B cell (primary cell): Measurements from ENCODE around the gene RHOBTB3. TPM values are rescaled to one million over a fixed set of nuclear protein-coding genes. Genes with fewer than 3 reads are reported as not detected.
"Not testable (repeated sequence)": the region's sequence is repeated elsewhere in the genome, so short reads cannot be mapped to it uniquely, and the experiment has no call there.

Experiments used
- ATAC-seq: fragments of 200-7000 bp; cut with Tn5 transposase; one replicate; pipeline ENCODE4 v1.10.0; 2021; ENCODE audit warnings: low read depth, mild to moderate bottlenecking, moderate number of reproducible peaks, moderate library complexity
- CTCF ChIA-PET: fragments of 350-600 bp; sonication (Branson Sonifier 250); formaldehyde crosslinking; loops from one replicate; lab custom pipeline; 2021; ENCODE audit warnings: antibody characterized with exemption, inconsistent platforms; lab: Charles Lee
- POLR2A ChIA-PET: fragments of 350-600 bp; sonication (Branson Sonifier 250); formaldehyde crosslinking; loops from one replicate; lab custom pipeline; 2021; ENCODE audit warnings: antibody characterized with exemption; lab: Charles Lee
- DNase-seq: peaks from one replicate; pipeline ENCODE4 v3.0.0; 2013
- H2AFZ ChIP-seq: 2 replicates; pipeline ENCODE4 v1.6.1; 2012; ENCODE audit warnings: mild to moderate bottlenecking, low read depth, low read length; ENCODE audit not compliant: insufficient read depth, poor library complexity, severe bottlenecking
- H3K27ac ChIP-seq, 2 donors: 1 replicate in 1 of 2; 2 replicates in 1 of 2; pipeline ENCODE4 v1.5.1; 2012 to 2013; ENCODE audit warnings: low read length in 2 of 2, mild to moderate bottlenecking in 2 of 2, moderate library complexity in 1 of 2
- H3K27me3 ChIP-seq, 4 experiments: fragments of 200-600 bp in 1 of 4; sonication (generic) in 1 of 4; replicated peaks in 1 of 4; 1 replicate in 2 of 4; 2 replicates in 2 of 4; pipeline versions ENCODE4 v1.6.1 to v1.7.0; 2013 to 2016; ENCODE audit warnings: low read length in 3 of 4, mild to moderate bottlenecking in 2 of 4, mixed read lengths in 1 of 4, moderate library complexity in 1 of 4; ENCODE audit not compliant: insufficient read depth in 4 of 4, control insufficient read depth in 3 of 4; ENCODE audit errors: control extremely low read depth in 1 of 4
- H3K36me3 ChIP-seq, 2 experiments: replicated peaks in 1 of 2; 1 replicate in 1 of 2; 2 replicates in 1 of 2; pipeline versions ENCODE4 v1.6.1 to v1.7.1; 2013; ENCODE audit warnings: low read length in 1 of 2; ENCODE audit not compliant: insufficient read depth in 2 of 2, control insufficient read depth in 1 of 2; ENCODE audit errors: control extremely low read depth in 1 of 2, extremely low read depth in 1 of 2
- H3K4me1 ChIP-seq, 2 donors: fragments of 200-600 bp in 1 of 2; sonication (generic) in 1 of 2; 1 replicate in 1 of 2; 2 replicates in 1 of 2; pipeline versions ENCODE4 v1.5.1 to v1.6.1; 2013 to 2017; ENCODE audit warnings: low read length in 2 of 2; ENCODE audit not compliant: control insufficient read depth in 2 of 2, insufficient read depth in 2 of 2
- H3K4me2 ChIP-seq: replicated peaks from 2 replicates; pipeline ENCODE3; 2012; ENCODE audit warnings: mild to moderate bottlenecking, low read depth, low read length; ENCODE audit not compliant: poor library complexity, severe bottlenecking
- H3K4me3 ChIP-seq, 5 experiments: fragments of 200-600 bp in 1 of 5; sonication (generic) in 1 of 5; 1 replicate in 3 of 5; 2 replicates in 2 of 5; pipeline versions ENCODE4 v1.5.1 to v1.7.0; 2011 to 2016; ENCODE audit warnings: low read length in 4 of 5, mild to moderate bottlenecking in 4 of 5, low read depth in 2 of 5, control low read depth in 1 of 5, moderate library complexity in 1 of 5; ENCODE audit not compliant: insufficient read depth in 1 of 5; ENCODE audit errors: control extremely low read depth in 1 of 5, extremely low read depth in 1 of 5
- H3K79me2 ChIP-seq: fragments of 200-600 bp; sonication (generic); one replicate; pipeline ENCODE4 v1.6.0; 2016; ENCODE audit warnings: low read length; ENCODE audit not compliant: control insufficient read depth, insufficient read depth
- H3K9ac ChIP-seq: fragments of 200-600 bp; sonication (generic); 2 replicates; pipeline ENCODE4 v1.6.1; 2017; ENCODE audit warnings: mild to moderate bottlenecking, low read length, moderate library complexity
- H3K9me3 ChIP-seq, 3 donors: one replicate each; pipeline versions ENCODE4 v1.6.1 to v1.7.1; 2013; ENCODE audit warnings: low read length in 2 of 3; ENCODE audit not compliant: control insufficient read depth in 2 of 3, insufficient read depth in 1 of 3; ENCODE audit errors: control extremely low read depth in 1 of 3
- H4K20me1 ChIP-seq: 2 replicates; pipeline ENCODE4 v1.6.0; 2012; ENCODE audit warnings: mild to moderate bottlenecking, low read length; ENCODE audit not compliant: insufficient read depth, control insufficient read depth, poor library complexity, severe bottlenecking
- H3K27ac Mint-ChIP-seq: one replicate; pipeline ENCODE4 v1.8.0; 2021; ENCODE audit warnings: mixed read lengths
- H3K27me3 Mint-ChIP-seq: one replicate; pipeline ENCODE4 v1.8.0; 2021; ENCODE audit warnings: mixed read lengths
- H3K4me1 Mint-ChIP-seq: one replicate; pipeline ENCODE4 v1.8.0; 2021; ENCODE audit warnings: mixed read lengths
- H3K4me3 Mint-ChIP-seq: one replicate; pipeline ENCODE4 v1.8.0; 2021; ENCODE audit warnings: mixed read lengths
- H3K9me3 Mint-ChIP-seq: one replicate; pipeline ENCODE4 v1.8.0; 2022; ENCODE audit warnings: mixed read lengths; ENCODE audit not compliant: insufficient read depth
- CTCF ChIP-seq: fragments of 200-600 bp; IDR thresholded peaks from one replicate; pipeline ENCODE4 v1.8.0; 2022; ENCODE audit warnings: antibody characterized with exemption, mild to moderate bottlenecking
- EZH2 ChIP-seq: IDR thresholded peaks from 2 replicates; pipeline ENCODE4 v1.6.1; 2012; ENCODE audit warnings: borderline replicate concordance, low read depth, mild to moderate bottlenecking, moderate library complexity, low read length; ENCODE audit not compliant: insufficient read depth, poor library complexity, severe bottlenecking
- WGBS: methylation state at CpG from one replicate; pipeline ENCODE4 v1.1.5; 2013; ENCODE audit warnings: missing lambda C conversion rate; ENCODE audit not compliant: insufficient coverage; 5-methylcytosine and 5-hydroxymethylcytosine counted together
- intact Hi-C: fragments of 100-400 bp; cut with micrococcal nuclease; formaldehyde crosslinking; loops from one replicate; pipeline ENCODE4 v1.10.0; 2022
- polyA plus RNA-seq: library from polyadenylated mRNA; depleted of rRNA; stranded (reverse); fragments of >200 nt; gene quantifications from 2 replicates; pipeline ENCODE4 v1.2.3, GENCODE V29; 2012
- total RNA-seq, 2 donors: library from RNA; stranded (reverse); fragments of 120-200 nt in 1 of 2; gene quantifications; 1 replicate in 1 of 2; 2 replicates in 1 of 2; pipeline versions ENCODE4 v1.2.3 to v1.2.4, GENCODE V29; 2013 to 2022

The RHOBTB3 gene
- total and polyA plus RNA-seq, 2 donors (not counting 1 experiment from before 2014, with no cell fraction given) = 1.7 to 5.0 TPM

DNA sequence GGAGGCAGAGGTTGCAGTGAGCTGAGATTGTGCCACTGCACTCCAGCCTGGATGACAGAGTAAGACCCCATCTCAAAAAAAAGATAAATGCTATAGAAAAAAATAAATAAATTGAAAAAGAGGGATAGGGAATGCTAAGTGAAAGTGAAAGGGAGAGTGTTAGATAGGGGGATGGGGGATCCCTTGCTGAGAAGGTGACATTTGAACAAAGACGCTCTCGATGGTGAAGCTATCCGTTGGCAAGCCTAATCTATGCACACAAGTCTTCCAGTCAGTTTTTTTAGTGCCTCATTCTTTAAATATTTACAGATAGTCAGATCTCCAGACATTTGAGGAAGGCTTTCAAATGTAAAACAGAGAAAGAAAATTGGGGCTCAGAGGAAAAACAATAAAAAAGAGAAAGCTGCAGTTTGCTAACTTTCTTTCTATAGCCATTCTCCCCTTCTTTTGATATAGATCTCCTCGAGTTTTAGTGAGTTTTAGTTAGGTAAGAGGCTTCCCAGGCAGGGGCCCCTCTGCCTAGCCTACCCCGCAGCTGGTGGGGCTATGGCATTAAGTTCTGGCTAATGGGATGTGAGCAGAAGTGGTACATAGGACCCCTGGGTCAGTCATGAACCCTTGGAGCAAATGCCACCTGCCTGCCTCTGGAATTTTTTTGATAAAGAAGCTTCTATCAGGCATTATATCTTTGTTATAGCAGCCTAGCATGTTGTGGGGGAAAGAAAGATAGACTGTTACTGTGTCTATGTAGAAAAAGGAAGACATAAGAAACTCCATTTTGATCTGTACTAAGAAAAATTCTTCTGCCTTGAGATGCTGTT is 79.4 kb downstream of the RHOBTB3 start:
- Mint-ChIP-seq H3K9me3 (no peaks in the 10 kb centered on the region), H3K27ac (peak overlapping the region; percentile 97), H3K4me3 (peak overlapping the region; percentile 86), H3K4me1 (peaks cover 72% of the 10 kb centered on the region), H3K27me3 (no peaks in the 10 kb centered on the region)
- intact Hi-C loops = no loop called here
- Histone ChIP-seq H3K36me3 (peaks cover 1 to 36% of the 10 kb centered on the region in 2 experiments), H3K79me2 (peaks cover 63% of the 10 kb centered on the region), H3K4me2 (peak overlapping the region; percentile 75), H2AFZ (peak overlapping the region; percentile 55), H3K4me3 (no peak overlapping the region), H3K27me3 (no peaks in the 10 kb centered on the region), H3K27ac (peak overlapping the region; percentile 2 to 97), H4K20me1 (no peaks in the 10 kb centered on the region), H3K9me3 (no peaks in the 10 kb centered on the region), H3K9ac (no peak overlapping the region), H3K4me1 (peaks cover 34 to 37% of the 10 kb centered on the region in 2 donors)
- CTCF ChIA-PET = interaction anchor here (3.2 to 5.5 kb wide), 3 partner anchors 10 to 30 kb away, joined by 17 to 82 read pairs (median 68); partner anchors contain the start of gene GLRX
- WGBS = 88% methylated on average over 1 of the region's 5 CpGs
- TF ChIP-seq EZH2 = no peak
- TF ChIP-seq CTCF = no peak
- POLR2A ChIA-PET = interaction anchor here (1.0 to 3.8 kb wide), 2 partner anchors 11 to 24 kb away, joined by 3 to 36 read pairs; partner anchors contain the start of gene GLRX
- DNase-seq (no peak), ATAC-seq (no peak)

DNA sequence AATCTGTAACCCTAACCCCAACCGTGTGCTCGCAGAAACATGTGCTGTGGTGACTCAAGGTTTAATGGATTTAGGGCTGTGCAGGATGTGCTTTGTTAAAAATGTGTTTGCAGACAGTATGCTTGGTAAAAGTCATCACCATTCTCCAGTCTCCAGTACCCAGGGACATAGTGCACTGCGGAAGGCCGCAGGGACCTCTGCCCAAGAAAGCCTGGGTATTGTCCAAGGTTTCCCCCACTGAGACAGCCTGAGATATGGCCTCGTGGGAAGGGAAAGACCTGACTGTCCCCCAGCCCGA is 79.9 kb downstream of the RHOBTB3 start:
- POLR2A ChIA-PET, intact Hi-C loops, H3K4me2 ChIP-seq, ATAC-seq, H3K9me3 ChIP-seq, H3K27me3 ChIP-seq, H3K9me3 Mint-ChIP-seq, H3K4me3 ChIP-seq, DNase-seq, H3K27me3 Mint-ChIP-seq, H3K9ac ChIP-seq, H4K20me1 ChIP-seq, H2AFZ ChIP-seq: not testable (repeated sequence)
- Mint-ChIP-seq H3K27ac (peak overlapping the region; percentile 74), H3K4me3 (peak overlapping the region; percentile 64), H3K4me1 (peaks cover 78% of the 10 kb centered on the region)
- 95% methylated on average over 4 of the region's 6 CpGs for WGBS
- Histone ChIP-seq H3K36me3 (peaks cover 1 to 42% of the 10 kb centered on the region in 2 experiments), H3K27ac (peak overlapping the region in 1 of 2 donors; percentile 97), H3K4me1 (peaks cover 34 to 37% of the 10 kb centered on the region in 2 donors), H3K79me2 (peaks cover 65% of the 10 kb centered on the region)
- CTCF ChIA-PET = interaction anchor here (4.2 to 5.5 kb wide), 2 partner anchors 9 to 30 kb away, joined by 68 to 82 read pairs; partner anchors contain the start of gene GLRX

DNA sequence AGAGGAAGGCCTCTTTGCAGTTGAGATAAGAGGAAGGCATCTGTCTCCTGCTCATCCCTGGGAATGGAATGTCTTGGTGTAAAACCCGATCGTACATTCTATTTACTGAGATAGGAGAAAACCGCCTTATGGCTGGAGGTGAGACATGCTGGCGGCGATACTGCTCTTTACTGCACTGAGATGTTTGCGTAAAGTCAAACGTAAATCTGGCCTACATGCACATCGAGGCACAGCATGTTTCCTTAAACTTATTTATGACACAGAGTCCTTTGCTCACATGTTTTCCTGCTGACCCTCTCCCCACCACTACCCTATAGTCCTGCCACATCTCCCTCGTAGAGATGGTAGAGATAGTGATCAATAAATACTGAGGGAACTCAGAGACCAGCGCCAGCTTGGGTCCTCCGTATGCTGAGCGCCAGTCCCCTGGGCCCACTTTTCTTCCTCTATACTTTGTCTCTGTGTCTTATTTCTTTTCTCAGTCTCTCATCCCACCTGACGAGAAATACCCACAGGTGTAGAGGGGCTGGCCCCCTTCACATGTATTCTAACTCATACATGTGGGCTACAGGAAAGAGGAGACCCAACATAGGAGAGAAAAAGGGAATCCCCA is 80.4 kb downstream of the RHOBTB3 start:
- POLR2A ChIA-PET, DNase-seq, H3K27me3 ChIP-seq, H3K4me3 Mint-ChIP-seq, CTCF ChIA-PET, H2AFZ ChIP-seq, H3K4me2 ChIP-seq, H3K9me3 ChIP-seq, H3K9me3 Mint-ChIP-seq, H3K4me3 ChIP-seq, H3K9ac ChIP-seq, intact Hi-C loops, H3K27me3 Mint-ChIP-seq, H4K20me1 ChIP-seq, ATAC-seq: not testable (repeated sequence)
- Histone ChIP-seq H3K36me3 (peaks cover 1 to 47% of the 10 kb centered on the region in 2 experiments), H3K4me1 (peaks cover 37 to 40% of the 10 kb centered on the region in 2 donors), H3K79me2 (peaks cover 67% of the 10 kb centered on the region), H3K27ac (peak overlapping the region in 1 of 2 donors; percentile 39)
- Mint-ChIP-seq H3K27ac (peak overlapping the region; percentile 74), H3K4me1 (peaks cover 82% of the 10 kb centered on the region)
- WGBS = 98% methylated on average over 6 of the region's 13 CpGs
